MCF 10A (cell line): ENCODE data around the gene RAC2. TPM values are rescaled to one million over a fixed set of nuclear protein-coding genes. Genes with fewer than 3 reads are reported as not detected.

Experiments used
- BruUV-seq: library from RNA; stranded (reverse); fragments of 400-500 nt; replicated peaks from 2 replicates; lab custom pipeline; 2021; lab: Mats Ljungman, UMichigan
- CTCF ChIA-PET: fragments of 300-600 bp; sonication (Branson Sonifier 250); formaldehyde crosslinking; extraction: SDS; loops from one replicate; lab custom pipeline; 2021; ENCODE audit warnings: antibody characterized with exemption, inconsistent platforms; lab: Yijun Ruan, JAX
- POLR2A ChIA-PET: fragments of 300-600, 350-650 bp; sonication (Branson Sonifier 250); formaldehyde crosslinking; extraction: SDS; loops from one replicate; lab custom pipeline; 2020; ENCODE audit warnings: antibody characterized with exemption, inconsistent platforms; lab: Yijun Ruan, JAX
- DNase-seq: peaks from one replicate; pipeline ENCODE4 v3.0.0-alpha.2; 2018; ENCODE audit not compliant: unreplicated experiment
- H3K27ac Mint-ChIP-seq: one replicate; pipeline ENCODE4 v1.8.0; 2022; ENCODE audit warnings: mild to moderate bottlenecking, low read depth, mixed read lengths; ENCODE audit not compliant: unreplicated experiment
- H3K27me3 Mint-ChIP-seq: one replicate; pipeline ENCODE4 v1.8.0; 2022; ENCODE audit warnings: mixed read lengths; ENCODE audit not compliant: insufficient read depth, unreplicated experiment
- H3K36me3 Mint-ChIP-seq: one replicate; pipeline ENCODE4 v1.8.0; 2022; ENCODE audit warnings: mild to moderate bottlenecking, moderate library complexity, mixed read lengths; ENCODE audit not compliant: insufficient read depth, unreplicated experiment
- H3K4me1 Mint-ChIP-seq: one replicate; pipeline ENCODE4 v1.8.0; 2022; ENCODE audit warnings: mixed read lengths; ENCODE audit not compliant: insufficient read depth, unreplicated experiment
- H3K4me3 Mint-ChIP-seq: one replicate; pipeline ENCODE4 v1.8.0; 2022; ENCODE audit warnings: mild to moderate bottlenecking, moderate library complexity, mixed read lengths; ENCODE audit not compliant: unreplicated experiment
- H3K9me3 Mint-ChIP-seq: one replicate; pipeline ENCODE4 v1.8.0; 2022; ENCODE audit warnings: mixed read lengths; ENCODE audit not compliant: unreplicated experiment
- intact Hi-C: fragments of 100-400 bp; cut with micrococcal nuclease; formaldehyde crosslinking; loops from 2 replicates; pipeline ENCODE4 v1.14.1; 2022
- total RNA-seq: library from RNA; stranded (reverse); gene quantifications from 2 replicates; pipeline ENCODE4 v1.2.3, GENCODE V29; 2022
- TF ChIP-seq, protein P1 (sequence below): fragments of 200-600 bp; IDR thresholded peaks from one replicate; pipeline ENCODE4 v1.8.0; 2022; ENCODE audit warnings: antibody characterized with exemption, mild to moderate bottlenecking; ENCODE audit not compliant: unreplicated experiment

RAC2 gene
- total RNA-seq, 1 experiment from 2014 or later, result 42.4 TPM

DNA sequence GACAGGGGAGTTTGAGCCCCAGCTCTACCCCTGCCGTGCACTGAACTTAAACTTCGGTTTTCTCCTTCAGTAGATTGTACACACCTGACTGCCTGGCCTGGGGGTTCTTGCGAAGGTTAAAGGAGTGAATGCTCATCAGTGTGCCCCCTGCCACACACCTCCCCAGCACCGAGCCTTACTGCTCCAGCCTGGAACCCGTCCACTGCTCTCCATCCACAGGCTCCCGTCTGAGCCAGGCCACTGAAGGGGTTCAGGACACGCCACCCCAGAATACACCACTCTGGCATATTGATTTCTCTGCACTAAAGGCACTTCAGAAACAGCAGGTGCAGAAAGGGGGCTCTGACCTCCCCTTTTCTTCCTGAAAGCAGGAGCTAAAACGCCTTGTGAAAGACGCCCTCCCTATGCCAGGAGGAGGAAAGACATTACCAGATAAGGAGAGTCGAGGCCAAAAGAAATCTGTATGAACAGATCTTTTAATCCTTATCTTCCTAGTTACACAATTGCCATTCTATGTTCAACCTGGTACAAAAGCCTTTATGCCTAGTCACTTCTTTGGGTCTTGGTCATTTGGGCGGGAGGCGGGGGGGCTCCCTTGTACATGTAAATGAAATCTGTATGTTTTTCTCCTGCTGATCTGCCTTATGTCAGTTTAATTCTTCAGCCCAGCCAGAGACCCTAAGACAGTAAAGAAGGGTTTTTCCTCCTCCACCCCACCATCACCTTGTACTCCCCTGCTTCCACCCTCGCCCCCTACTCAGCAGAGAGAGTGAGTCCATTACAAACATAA, 29.9 kb downstream of the RAC2 start:
- no TSS peak for BruUV-seq
- peak overlapping the region; percentile 8 for H3K27ac Mint-ChIP-seq
- CTCF ChIA-PET, result no interaction called here
- intact Hi-C loops, result no loop called here
- H3K9me3 Mint-ChIP-seq, result no peaks in the 10 kb centered on the region
- peaks cover 30% of the 10 kb centered on the region for H3K27me3 Mint-ChIP-seq
- H3K4me1 Mint-ChIP-seq, result peaks cover 7% of the 10 kb centered on the region
- DNase-seq, result no peak
- POLR2A ChIA-PET, result interaction anchor here (1.1 kb wide), 1 partner anchor 15 kb away, joined by 3 read pairs; no protein-coding TSS in a partner anchor
- H3K4me3 Mint-ChIP-seq, result no peak overlapping the region
- no peaks in the 10 kb centered on the region for H3K36me3 Mint-ChIP-seq
- TF ChIP-seq, protein P1, sequence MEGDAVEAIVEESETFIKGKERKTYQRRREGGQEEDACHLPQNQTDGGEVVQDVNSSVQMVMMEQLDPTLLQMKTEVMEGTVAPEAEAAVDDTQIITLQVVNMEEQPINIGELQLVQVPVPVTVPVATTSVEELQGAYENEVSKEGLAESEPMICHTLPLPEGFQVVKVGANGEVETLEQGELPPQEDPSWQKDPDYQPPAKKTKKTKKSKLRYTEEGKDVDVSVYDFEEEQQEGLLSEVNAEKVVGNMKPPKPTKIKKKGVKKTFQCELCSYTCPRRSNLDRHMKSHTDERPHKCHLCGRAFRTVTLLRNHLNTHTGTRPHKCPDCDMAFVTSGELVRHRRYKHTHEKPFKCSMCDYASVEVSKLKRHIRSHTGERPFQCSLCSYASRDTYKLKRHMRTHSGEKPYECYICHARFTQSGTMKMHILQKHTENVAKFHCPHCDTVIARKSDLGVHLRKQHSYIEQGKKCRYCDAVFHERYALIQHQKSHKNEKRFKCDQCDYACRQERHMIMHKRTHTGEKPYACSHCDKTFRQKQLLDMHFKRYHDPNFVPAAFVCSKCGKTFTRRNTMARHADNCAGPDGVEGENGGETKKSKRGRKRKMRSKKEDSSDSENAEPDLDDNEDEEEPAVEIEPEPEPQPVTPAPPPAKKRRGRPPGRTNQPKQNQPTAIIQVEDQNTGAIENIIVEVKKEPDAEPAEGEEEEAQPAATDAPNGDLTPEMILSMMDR, result no peak

DNA sequence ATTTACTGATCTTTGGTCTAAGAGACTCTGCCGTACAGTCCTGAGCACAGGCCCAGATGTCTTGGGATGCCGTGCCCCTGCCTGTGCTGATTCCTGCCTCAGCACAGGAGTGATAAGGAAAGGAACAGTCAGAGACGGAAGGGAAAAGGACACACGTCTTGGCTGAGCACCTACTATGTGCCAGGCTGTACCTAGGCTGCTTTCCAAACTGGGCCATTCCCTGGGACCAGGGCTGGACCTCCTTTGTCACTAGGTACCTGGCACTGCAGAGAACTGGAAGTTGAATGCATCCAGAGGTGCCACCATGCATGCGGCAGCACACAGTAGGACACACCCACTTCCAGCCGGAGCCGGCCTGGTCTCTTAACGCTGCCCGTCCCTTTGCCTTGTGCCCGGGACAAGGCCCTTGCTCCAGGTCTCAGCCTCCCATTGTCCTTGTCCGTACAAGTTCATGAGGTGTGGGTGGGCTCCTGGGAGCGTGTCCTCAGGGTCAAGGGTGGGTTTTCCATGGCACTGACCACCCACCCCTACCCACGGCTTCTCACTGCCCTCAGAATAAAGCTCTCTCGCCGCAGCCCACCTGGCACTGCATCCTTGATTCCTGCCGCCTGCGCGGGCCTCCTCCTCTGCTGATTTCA, 30.7 kb downstream of the RAC2 start:
- no TSS peak for BruUV-seq
- CTCF ChIA-PET, result no interaction called here

DNA sequence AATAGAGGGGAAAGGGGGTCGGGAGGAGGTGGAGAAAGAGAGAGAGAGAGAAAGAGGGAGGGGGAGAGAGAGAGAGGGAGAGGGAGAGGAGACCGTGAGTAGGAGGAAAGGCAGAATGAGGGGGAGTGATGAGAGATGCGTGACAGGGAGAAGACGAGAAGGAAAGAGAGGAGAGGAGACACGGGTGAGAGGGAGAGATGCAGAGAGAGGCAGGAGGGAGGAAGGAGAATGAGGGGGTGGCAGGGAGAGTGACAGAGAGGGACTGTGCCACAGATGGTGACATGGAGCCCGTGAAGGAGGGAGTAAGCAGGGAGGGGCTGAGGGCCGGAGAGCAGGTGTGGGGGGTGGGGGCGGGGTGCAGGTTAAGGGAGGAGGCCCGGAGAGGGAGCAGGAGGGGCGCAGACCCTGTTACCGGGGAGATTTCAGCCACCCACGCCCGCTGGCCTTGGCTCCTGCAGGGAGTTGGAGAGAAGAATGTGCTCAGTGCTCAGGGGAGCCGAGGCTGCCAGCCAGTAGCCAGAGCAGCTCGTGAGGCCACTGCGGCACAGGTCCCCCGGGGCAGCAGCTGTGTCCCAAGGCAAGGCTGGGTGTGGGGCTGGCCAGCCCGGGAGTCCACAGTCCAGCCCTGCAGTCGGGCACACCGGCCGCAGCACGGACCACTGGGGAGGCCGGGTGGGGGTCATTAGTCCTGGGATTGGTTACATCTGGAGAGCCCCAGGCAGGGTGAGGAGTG, 31.7 kb downstream of the RAC2 start, which contains the start of gene SSTR3:
Gene SSTR3, minus strand, starts transcription at position 304 of the 733 bp plus-strand sequence. CDS start 4,674 bp downstream, outside the sequence.
- ChIA-PET CTCF (no interaction called here), POLR2A (no interaction called here)
- no peaks in the 10 kb centered on the region for H3K36me3 Mint-ChIP-seq
- TF ChIP-seq, protein P1, result no peak
- peaks cover 7% of the 10 kb centered on the region for H3K4me1 Mint-ChIP-seq
- H3K27me3 Mint-ChIP-seq, result peaks cover 12% of the 10 kb centered on the region
- no peak for DNase-seq
- H3K9me3 Mint-ChIP-seq, result no peaks in the 10 kb centered on the region
- no peak within 1 kb of the TSS for H3K4me3 Mint-ChIP-seq
- intact Hi-C loops, result no loop called here
- H3K27ac Mint-ChIP-seq, result no peak within 1 kb of the TSS
- no TSS peak for BruUV-seq

More for the DNA sequence above, 30.7 kb downstream of the RAC2 start:
- DNase-seq, result no peak
- H3K27me3 Mint-ChIP-seq, result peaks cover 22% of the 10 kb centered on the region
- H3K4me3 Mint-ChIP-seq, result no peak overlapping the region
- H3K4me1 Mint-ChIP-seq, result peaks cover 7% of the 10 kb centered on the region
- no peaks in the 10 kb centered on the region for H3K9me3 Mint-ChIP-seq
- POLR2A ChIA-PET, result interaction anchor here (1.1 kb wide), 1 partner anchor 14 kb away, joined by 3 read pairs; no protein-coding TSS in a partner anchor
- intact Hi-C loops, result no loop called here
- H3K27ac Mint-ChIP-seq, result no peak overlapping the region
- TF ChIP-seq, protein P1, result no peak
- H3K36me3 Mint-ChIP-seq, result no peaks in the 10 kb centered on the region

DNA sequence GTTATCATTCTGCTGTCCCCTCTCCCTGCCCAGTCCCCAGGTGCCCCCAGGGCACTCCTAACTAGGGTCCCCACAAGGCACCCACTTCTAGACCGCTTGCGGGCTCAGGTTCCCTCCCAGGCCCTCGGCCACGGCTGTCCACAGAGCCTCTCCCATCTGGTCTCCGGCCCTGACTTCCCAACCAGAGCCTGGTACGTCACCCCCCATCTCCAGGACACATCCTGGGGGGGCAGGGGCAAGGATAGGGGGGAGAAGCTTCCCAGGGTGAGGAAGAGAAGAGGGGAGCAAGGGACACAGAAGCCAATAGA, 32.2 kb downstream of the RAC2 start:
- H3K27ac Mint-ChIP-seq, result no peak overlapping the region
- no peaks in the 10 kb centered on the region for H3K9me3 Mint-ChIP-seq
- intact Hi-C loops, result no loop called here
- no peak for DNase-seq
- ChIA-PET POLR2A (no interaction called here), CTCF (no interaction called here)
- no peak overlapping the region for H3K4me3 Mint-ChIP-seq
- no TSS peak for BruUV-seq
- peaks cover 7% of the 10 kb centered on the region for H3K4me1 Mint-ChIP-seq
- peaks cover 12% of the 10 kb centered on the region for H3K27me3 Mint-ChIP-seq
- TF ChIP-seq, protein P1, result no peak
- no peaks in the 10 kb centered on the region for H3K36me3 Mint-ChIP-seq
